Measurements from ENCODE around the gene F7. TPM values are rescaled to one million over a fixed set of nuclear protein-coding genes. Genes with fewer than 3 reads are reported as not detected.

F7 gene
- total RNA-seq, 1 donor from 2014 or later, result 0.35 TPM

DNA sequence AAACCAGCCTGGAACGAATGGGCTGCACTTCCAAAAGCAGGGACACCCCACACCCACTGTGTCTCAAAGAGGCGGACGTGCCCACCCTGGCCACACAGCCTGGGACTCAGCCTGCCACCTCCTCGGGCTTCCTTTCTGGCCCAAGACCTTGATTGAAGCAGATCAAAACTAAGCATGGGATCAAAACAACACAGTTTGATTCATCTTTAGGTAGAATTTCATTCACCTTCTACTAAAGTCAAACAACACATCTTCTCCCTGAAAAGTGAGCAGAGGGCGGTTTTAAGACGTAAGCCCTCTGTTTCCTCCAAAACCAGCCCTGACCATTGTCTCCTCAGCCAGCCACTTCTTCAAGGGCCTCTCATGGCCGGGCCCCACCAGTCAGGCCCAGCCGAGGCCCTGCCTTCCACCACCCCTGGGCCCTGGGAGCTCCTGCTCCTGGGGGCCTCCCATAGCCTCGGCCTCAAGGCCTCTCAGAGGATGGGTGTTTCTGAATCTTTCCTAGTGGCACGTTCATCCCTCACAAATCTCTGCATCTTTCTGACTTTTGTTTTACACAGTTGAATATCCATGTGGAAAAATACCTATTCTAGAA is 10.7 kb downstream of the F7 start:
- peak; percentile 55 for DNase-seq (ENCODE audit: low spot score)

DNA sequence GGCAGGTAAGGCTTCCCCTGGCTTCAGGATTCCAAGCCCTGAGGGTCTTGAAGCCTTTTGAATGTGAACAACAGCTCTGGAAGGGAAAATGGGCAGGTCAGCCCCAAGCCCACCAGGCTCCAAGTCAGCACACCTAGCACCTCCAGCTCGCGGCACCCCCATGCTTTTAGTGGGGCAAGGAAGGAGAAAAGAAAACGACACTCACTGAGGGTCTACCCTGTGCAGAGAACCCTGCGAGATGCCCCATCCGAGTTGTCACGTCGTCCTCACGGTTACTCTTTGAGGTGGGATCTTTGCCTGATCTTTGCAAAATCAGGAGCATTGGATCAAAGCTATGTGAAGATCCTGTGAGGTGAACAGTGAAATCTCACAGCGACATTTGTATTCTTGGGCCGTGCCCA is 11.3 kb downstream of the F7 start:
- DNase-seq (ENCODE audit: low spot score), result peak; percentile 62

DNA sequence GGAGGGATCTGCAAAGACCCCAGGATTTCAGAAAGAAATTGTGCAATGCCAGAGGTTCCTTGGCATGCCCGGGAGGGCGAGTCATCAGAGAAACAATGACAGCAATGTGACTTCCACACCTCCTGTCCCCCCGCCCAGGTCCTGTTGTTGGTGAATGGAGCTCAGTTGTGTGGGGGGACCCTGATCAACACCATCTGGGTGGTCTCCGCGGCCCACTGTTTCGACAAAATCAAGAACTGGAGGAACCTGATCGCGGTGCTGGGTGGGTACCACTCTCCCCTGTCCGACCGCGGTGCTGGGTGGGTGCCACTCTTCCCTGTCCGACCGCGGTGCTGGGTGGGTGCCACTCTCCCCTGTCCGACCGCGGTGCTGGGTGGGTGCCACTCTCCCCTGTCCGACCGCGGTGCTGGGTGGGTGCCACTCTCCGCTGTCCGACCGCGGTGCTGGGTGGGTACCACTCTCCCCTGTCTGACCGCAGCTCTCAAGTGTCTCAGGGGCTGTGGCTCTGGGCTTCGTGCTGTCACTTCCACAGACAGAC is 11.8 kb downstream of the F7 start:
- DNase-seq (ENCODE audit: low spot score), result peak; percentile 79

DNA sequence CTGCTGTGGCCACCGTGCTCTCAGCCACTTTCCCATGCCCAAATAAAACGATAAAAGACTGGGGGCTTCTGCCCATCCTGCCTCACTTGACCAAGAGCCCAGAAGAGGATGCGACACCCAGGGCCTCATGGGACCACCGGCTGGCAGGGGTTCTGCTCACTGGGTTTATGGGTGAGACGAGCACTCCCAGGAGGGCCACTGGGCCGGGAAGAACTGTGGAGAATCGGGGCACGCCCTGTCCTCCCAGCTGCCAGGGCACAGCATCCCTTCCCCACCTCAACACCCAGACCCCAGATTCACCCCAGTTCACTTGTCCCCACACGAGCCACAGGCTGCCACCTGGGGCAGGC is 12.3 kb downstream of the F7 start:
- no peak for DNase-seq (ENCODE audit: low spot score)

DNA sequence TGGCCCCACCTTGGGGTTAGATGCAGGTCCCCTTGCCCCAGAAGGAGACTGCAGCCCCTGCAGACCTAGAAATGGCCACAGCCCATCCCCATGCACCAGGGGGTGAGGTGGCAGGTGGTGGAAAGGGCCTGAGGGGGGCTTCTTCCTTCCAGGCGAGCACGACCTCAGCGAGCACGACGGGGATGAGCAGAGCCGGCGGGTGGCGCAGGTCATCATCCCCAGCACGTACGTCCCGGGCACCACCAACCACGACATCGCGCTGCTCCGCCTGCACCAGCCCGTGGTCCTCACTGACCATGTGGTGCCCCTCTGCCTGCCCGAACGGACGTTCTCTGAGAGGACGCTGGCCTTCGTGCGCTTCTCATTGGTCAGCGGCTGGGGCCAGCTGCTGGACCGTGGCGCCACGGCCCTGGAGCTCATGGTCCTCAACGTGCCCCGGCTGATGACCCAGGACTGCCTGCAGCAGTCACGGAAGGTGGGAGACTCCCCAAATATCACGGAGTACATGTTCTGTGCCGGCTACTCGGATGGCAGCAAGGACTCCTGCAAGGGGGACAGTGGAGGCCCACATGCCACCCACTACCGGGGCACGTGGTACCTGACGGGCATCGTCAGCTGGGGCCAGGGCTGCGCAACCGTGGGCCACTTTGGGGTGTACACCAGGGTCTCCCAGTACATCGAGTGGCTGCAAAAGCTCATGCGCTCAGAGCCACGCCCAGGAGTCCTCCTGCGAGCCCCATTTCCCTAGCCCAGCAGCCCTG is 12.8 kb downstream of the F7 start:
- peak; percentile 86 for DNase-seq (ENCODE audit: low spot score)

DNA sequence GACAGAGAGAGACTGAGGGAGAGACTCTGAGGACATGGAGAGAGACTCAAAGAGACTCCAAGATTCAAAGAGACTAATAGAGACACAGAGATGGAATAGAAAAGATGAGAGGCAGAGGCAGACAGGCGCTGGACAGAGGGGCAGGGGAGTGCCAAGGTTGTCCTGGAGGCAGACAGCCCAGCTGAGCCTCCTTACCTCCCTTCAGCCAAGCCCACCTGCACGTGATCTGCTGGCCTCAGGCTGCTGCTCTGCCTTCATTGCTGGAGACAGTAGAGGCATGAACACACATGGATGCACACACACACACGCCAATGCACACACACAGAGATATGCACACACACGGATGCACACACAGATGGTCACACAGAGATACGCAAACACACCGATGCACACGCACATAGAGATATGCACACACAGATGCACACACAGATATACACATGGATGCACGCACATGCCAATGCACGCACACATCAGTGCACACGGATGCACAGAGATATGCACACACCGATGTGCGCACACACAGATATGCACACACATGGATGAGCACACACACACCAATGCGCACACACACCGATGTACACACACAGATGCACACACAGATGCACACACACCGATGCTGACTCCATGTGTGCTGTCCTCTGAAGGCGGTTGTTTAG is 13.7 kb downstream of the F7 start:
- peak; percentile 69 for DNase-seq (ENCODE audit: low spot score)

DNA sequence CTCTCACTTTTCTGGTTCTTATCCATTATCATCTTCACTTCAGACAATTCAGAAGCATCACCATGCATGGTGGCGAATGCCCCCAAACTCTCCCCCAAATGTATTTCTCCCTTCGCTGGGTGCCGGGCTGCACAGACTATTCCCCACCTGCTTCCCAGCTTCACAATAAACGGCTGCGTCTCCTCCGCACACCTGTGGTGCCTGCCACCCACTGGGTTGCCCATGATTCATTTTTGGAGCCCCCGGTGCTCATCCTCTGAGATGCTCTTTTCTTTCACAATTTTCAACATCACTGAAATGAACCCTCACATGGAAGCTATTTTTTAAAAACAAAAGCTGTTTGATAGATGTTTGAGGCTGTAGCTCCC is 14.2 kb downstream of the F7 start:
- peak; percentile 65 for DNase-seq (ENCODE audit: low spot score)

DNA sequence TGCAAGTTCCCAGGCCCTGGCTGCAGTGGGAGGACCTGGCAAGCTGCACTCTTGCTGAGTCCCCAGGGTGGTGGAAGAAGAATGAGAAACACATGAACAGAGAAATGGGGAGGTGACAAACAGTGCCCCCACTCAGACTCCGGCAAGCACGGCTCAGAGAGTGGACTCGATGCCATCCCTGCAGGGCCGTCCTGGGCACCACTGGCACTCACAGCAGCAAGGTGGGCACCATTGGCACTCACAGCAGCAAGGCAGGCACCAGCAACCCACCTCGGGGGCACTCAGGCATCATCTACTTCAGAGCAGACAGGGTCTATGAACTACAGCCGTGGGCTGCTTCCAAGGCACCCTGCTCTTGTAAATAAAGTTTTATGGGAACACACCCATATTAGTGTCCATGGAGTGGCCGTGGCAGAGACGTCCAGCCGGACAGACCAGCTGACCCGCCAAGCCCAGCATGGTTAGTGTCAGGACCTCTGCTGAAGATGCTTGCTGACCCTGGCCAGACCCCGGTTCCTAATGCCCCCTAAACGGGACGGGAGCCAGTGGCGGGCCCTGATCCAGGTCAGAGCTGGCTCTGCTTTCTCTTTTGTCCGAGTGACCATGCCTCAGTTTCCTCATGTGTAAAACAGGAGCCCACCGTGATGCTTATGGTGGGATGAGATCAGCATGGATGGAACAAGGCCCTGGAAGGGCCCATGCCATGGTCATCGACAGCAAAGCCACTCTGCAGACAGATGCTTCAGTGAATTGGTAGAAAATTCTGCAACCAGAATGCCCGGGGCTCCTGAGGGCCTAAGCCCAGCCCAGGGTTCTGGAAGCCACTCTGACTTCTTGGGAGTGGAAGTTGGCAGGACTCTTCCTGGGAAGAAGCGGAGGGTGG is 14.9 kb downstream of the F7 start:
- DNase-seq (ENCODE audit: low spot score), result peak; percentile 74

DNA sequence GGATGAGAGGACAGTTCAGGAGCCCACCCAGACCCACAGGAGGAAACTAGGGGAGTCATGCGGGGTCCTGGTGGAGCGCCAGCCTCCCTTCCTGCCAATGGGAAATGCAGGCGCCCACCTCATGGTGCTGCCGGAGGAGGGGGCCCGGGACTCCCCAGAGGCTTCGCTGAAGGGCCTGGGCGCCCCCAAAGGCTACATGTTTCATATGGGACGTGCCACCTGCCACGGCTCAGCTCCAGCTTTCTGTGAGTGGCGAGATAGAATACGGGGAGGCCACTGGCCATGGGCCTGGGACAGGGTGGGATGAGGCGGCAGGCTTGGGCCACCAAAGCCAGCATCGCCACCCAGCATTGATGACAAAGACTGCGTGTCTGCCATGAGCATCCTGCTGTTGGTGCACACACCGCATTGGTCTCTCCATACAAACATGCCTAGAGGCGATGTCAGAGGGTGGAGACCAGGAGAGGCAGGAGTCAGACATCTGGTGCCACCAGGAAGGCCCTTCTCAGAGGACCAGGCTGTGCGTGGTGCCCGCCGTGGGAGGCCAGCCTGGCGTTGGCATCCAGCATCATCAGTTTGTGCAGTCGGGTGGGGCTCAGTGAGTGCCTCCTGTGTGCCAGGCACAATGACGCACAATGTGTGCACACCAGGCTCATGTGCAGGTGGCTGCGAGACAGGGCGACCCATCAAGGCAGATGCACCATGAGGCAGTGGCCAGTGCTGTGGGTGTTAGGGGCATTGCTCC is 15.8 kb downstream of the F7 start:
- DNase-seq (ENCODE audit: low spot score), result peak; percentile 57

DNA sequence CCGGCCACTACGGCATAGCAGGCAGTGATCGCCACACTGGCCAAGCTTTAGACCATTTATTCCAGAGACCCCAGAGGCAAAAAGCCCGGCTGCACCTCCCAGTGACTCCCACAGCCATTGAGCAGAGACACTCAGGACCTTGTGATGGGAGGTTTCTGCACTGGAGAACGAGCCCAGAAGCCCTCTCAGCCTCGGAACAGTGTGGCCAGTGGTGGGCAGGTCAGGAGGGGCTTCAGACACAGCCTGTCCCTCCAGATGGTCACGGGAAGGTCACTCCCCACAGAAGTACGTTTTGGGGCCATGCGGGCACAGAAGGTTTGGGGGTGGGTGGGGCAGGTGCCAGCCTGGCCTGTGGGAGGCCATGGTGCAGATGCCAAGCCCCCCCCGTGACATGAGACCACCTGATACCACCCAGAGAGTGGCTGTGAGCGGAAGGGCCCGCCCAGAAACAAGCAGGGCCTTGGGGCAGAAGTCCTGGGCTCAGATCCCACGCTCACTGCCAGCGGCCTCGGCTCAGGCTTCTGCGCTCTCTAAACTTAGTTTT is 16.4 kb downstream of the F7 start:
- peak; percentile 80 for DNase-seq (ENCODE audit: low spot score)

DNA sequence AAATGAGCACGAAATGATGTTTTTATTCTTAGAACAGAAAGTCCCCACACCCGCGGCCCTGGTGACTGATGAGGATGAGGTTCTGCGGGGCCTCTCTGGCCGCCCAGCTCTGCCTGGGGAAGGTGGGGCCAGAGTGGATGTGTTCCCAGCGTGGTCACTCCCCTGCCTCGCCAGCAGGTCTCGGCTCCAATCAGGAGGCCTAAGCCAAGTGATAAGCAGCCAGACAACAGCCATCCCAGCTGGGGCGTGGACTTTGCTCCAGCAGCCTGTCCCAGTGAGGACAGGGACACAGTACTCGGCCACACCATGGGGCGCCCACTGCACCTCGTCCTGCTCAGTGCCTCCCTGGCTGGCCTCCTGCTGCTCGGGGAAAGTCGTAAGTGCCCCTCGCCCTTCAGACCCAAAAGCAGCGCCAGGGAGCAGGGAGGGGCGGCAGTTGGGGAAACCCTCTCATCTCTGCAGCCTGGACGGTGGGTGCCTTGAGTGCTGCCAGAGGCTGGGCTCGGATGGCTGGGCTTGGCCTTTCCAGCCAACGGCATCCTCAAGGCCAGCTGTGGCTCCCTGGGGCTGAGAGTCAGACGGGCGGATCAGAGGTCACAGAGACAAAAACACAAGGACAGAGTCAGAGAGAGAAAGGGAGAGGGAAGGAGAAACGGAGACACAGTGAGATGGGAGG is 17.1 kb downstream of the F7 start, which contains the start of gene F10:
Gene F10 (plus strand): TSS at position 250 of the 676 bp plus-strand sequence. CDS start 57 bp downstream, at position 307.
- peak; percentile 89 for DNase-seq (ENCODE audit: low spot score)

DNA sequence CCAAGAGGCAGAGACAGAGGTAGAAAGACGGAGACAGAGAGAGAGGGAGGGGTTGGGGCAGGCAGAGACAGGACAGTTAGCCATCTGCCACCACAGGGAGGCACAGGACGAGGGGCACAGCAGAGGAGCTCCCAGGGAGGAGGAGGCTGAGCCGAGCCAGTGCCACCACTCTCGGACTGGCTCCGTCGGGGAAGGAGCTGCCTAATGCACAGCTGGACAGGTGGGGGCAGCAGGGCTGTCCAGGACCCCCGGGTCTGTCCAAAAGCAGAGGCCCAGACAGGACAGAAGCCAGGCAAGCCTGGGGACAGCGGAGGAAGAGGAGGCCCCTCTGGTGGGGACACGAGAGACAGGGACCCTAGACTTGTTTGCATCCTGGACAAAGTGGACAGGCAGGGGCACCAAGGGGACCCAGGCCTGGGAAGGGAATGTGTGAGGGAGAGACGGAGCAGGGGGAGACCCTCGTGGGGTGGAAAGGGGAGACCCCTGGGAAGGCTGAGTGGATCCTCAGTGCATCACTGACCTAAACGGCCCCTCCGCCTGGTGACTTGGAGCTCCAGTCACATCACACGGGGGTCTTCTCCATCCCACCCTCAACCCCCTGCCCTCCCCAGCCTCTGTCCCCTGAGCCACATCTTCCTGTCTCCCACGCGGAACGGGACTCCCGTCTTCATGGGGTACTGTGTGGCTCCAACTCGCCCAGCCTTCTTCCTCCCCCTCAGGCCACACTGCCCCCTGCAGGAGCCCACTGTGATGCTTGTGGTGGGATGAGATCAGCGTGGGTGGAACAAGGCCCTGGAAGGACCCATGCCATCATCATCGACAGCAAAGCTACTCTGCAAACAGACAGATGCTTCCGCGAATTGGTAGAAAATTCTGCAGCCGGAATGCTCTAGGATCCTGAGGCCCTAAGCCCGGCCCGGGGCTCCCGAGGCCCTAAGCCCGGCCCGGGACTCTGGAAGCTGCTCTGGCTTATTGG is 17.9 kb downstream of the F7 start:
- DNase-seq (ENCODE audit: low spot score), result peak; percentile 90

DNA sequence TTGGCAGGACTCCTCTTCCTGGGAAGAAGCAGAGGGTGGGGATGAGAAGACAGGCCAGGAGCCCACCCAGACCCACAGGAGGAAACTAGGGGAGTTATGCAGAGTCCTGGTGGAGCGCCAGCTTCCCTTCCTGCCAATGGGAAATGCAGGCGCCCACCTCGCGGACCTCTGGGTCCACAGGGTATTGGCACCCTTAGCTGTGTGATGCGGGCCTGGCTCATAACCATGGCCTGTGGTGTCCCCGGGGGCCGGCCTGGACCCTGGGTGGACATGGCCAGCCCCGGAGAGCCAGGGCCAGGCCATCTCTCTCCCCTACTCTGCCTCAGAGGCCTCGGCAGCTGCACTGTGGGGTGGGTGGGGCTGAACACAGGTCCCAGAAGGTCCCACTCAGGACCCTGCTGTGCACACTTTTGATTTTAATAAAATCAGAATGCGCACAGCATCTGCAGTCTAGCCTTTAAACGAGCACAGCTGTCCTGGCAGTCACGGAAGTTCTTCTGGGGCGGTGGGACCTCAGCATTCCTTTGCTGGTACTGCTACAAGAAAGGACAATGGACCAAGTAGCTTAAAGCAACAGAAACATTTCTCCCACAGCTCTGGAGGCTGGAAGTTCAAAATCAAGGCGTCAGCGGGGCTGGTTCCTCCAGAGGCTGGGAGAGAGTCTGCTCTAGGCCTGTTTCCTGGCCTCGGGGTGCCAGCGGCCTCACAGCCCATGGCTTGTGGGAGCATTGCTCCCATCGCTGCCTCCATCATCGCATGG is 18.8 kb downstream of the F7 start:
- peak; percentile 53 for DNase-seq (ENCODE audit: low spot score)

DNA sequence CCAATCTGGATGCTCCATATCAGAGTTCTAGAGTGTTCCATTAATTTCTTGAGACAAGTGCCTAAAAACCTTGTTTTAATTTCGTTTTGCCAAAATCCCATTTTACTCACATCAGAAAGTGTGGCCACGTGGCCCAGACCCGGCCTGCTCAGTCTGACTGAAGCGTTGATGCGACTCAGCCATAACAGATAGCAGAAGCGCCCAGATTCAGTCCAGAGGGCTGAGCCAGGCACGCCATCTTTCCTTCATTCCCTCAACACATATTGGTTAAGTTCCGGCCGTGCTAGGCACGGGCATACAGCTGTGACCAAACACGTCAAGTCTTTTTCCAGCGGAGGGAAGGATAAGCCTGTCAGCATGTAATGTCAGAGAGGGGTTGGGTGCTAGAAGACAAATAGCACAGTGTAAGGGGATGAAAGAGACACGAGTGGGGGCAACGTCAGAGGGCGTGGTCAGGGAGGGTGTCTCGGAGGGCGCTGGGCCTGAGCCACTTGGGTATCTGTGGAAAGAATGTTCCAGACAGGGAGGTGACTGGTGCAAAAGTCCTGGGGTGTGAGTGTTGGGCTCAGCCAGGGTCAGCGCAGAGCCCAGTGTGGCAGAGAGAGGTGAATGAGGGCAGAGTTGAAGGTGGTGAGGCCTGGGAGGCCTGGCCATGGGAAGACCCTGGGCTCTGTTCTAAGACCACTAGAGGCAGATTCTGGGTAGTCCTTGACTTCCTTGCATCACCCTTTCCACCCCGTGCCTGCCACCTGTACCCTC is 20.1 kb downstream of the F7 start:
- DNase-seq (ENCODE audit: low spot score), result peak; percentile 59

DNA sequence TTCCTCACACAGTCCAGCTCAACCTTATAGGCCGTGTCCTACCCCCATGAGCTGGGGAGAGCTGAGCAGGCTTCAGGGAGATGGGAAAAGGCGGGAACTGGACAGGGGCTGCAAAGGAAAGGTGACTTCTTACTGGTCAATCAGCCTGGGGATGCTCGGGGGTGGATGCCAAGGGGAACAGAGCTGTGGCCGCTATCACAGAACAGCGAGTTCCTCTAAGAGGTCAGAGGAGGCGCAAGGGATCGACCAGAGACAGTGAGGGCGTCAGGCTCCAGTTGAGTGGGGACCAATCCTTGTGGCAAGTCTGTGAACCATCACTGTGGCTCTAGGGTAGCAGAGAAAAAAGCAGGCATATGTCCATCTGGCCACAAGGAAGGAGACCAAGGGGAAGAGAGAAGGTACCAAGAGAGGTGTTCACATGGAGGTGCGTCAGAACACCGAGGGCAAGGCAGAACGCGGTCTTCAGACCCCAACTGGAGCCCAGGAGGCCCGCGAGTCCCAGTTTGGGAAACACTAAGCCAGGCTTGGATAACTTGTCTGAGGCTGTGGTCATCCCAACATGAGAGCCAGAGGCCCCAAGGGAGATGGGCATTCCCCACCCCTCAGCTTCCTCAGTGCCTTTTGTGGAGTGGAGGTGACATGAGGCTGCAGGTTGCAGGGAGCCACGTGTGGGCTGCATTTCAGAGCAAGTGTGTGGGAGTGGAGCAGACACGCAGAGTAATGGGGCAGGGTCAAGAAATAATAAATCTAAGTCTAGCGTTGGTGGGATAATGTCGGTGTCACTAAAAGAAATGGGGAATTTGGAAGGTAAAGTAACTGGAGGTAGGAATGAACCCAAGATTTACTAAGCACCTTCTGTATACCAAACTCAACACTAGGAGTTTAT is 20.9 kb downstream of the F7 start:
- DNase-seq (ENCODE audit: low spot score), result peak; percentile 75

DNA sequence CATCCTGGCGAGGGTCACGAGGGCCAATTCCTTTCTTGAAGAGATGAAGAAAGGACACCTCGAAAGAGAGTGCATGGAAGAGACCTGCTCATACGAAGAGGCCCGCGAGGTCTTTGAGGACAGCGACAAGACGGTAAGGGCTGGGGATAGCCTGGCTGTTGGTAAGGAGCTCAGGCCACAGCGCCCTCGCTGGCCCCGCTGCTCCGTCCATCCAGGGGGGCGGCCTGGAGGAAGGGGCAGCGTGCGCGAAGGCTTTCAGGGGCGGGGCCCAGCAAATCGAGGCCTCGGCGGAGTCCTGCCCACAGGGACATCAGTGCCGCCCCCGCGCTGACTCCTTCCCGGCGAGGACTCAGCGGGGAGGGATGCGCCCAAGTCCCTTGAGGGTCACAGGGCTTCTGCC is 23.9 kb downstream of the F7 start:
- DNase-seq (ENCODE audit: low spot score), result peak; percentile 84

All from mesenteric fat pad (tissue), 1 donor.